Measurements from ENCODE around the gene MFNG.

MFNG gene

GRCh38 chr22:37419370-37419968 is 66.7 kb downstream of the MFNG start:
- TF ChIP-seq POLR2AphosphoS5 (IDR thresholded peaks at IDR 0.05; ENCODE audit: low read depth) (no peak), CTCF (IDR thresholded peaks at IDR 0.05; ENCODE audit: insufficient read depth, low read length) (no peak), SPI1 (IDR thresholded peaks at IDR 0.05; ENCODE audit: borderline replicate concordance, low read depth) (no peak), REST (IDR thresholded peaks at IDR 0.05; ENCODE audit: insufficient replicate concordance, low read depth) (no peak), GABPA (IDR thresholded peaks at IDR 0.05; ENCODE audit: low read depth) (no peak)
- no peak overlapping the region for H3K27ac ChIP-seq (replicated peaks)
- DNase-seq (ENCODE audit: low read depth in 1 of 2, low spot score in 1 of 2), result no peak
- no peak overlapping the region for H3K4me3 ChIP-seq (replicated peaks; ENCODE audit: insufficient read depth, low read length)
- H3K27me3 ChIP-seq (ENCODE audit: insufficient read depth, poor library complexity, severe bottlenecking), result peaks cover 69% of the 10 kb centered on the region

All from HL-60 (cell line).